GM19099 (cell line): Measurements from ENCODE around the gene CBX2.
A peak's percentile ranks its signal among the peaks of the same experiment; 100 is the strongest.

ENCODE experiments used
- POLR2A ChIP-seq: IDR thresholded peaks from 3 replicates; pipeline ENCODE4 v1.6.1; 2011; ENCODE audit warnings: low read depth; ENCODE audit not compliant: insufficient read length; ENCODE audit errors: extremely low read depth

The CBX2 gene

DNA sequence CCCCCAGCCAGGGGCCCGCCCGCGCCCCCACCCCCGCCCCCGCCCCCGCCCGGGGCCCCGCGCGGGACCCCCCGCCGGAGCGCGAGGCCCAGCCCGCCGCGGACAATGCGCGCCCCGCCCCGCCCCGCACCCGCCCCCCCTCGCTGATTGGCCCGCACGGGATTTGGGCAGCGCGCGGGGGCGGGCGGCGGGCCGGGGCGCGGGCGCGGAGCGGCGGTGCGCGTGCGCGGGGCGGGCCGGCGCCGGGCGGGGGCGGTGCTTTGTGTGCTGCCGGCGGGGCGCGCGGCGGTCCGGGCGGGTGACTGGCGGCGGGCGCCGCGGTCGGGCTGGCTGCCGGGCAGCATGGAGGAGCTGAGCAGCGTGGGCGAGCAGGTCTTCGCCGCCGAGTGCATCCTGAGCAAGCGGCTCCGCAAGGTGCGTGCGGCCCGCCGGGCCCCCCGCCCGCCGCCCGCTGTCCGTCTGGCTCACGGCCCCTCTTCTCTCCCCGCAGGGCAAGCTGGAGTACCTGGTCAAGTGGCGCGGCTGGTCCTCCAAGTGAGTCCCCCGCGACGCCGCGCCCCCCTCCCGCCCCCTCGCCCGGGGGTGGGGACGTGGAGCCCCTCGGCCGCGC lies at the start of gene CBX2:
TSS of gene CBX2 (plus strand) at position 255 of the 610 bp plus-strand sequence. CDS start at position 343, 88 bp downstream.
- no peak for TF ChIP-seq POLR2A

DNA sequence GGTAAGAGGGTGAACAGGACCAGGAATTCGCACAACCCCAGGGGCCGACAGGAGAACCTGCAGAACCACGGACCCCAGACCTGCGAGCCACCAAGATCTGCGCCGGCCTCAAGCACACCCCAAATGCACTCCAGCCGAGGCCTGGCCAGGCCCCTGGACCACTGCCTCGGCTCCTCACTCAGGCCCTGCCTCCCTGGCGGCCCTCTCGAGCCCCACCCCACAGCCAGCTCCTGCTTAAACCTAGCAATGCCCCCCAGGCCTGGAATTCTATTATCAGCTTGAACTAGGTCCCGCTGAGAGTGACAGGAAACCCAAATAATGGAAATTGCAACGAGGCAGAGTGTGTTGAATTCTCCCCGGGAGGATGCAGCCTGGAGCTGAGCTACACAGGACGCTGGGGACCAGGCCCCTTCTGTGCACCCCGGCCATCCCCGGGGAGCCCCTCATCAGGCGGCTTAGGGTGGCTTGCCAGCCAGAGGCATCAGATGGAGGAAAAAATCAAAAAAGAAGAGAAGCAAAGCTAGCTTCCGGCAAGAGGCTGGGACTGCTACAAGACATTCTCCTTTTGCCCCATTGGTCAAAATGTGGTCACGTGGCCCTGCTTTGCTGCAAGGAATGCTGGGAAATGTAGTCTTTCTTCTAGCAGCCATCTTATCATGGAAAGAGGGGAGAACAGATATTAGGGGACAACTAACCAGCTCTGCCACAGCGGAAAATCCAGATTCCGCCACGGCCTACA lies 49.6 kb upstream of the CBX2 start:
- peak; percentile 18 for TF ChIP-seq POLR2A

DNA sequence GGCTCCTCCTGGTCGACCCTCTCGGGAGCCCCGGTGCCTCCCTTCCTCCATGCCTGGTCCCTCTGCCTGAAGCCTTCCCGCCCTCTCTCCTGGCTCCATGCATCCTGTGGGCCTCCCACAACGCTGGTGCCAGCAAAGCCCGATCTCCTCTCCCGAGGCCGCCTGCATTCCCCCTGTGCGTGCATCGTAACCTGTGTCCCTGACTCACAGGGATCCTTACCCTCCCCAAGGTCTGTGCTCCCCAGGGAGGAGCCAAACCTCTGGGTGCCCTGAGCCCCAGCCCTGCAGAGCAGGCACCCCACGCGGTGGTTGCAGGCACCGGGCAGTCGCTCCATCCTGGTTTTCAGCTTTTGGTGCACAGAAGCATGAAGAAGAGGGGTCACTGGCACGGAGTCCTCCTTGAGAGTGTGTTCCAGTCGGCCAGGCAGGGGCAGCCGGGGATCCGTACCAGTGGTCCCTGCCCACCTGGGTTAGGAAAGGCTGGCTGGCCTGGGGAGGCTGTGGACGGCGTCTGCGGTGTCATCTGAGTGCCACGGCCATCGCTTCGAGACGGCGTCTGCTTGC lies 49.0 kb upstream of the CBX2 start:
- TF ChIP-seq POLR2A, result no peak

DNA sequence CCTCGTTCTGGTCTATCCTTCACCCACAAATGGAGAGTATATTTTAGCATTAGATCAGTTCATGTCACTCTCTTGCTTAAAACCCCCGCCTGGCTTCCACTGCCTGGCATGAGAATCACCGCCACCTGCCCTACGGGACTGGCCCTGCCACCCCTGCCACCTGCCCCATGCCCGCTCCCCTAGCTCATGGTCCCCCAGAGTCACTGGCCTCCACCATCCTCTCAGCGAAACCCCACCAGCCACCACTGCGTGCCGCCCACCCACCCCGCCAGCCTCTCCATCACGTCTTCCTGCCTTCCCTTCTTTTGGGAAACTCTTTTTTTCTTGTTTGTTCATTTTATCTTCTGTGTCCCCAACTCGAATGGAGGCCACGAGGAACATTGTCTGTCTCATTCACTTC lies 48.2 kb upstream of the CBX2 start:
- no peak for TF ChIP-seq POLR2A

DNA sequence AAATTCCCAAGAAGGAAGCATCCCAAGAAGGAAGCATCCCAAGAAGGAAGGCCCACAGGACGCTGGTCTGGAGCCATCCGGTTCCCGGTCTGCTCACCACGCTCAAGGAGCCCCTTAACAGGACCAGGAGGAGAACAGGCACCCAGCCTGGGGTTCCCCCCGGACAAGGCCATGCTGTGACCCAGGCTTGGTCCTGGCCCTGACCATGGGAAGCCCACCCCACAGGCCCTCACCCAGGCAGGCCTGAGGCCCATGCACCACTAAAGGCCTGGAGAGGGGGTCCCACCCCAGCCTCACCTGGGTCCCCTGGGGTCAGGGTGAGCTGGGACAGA lies 47.5 kb upstream of the CBX2 start:
- no peak for TF ChIP-seq POLR2A

DNA sequence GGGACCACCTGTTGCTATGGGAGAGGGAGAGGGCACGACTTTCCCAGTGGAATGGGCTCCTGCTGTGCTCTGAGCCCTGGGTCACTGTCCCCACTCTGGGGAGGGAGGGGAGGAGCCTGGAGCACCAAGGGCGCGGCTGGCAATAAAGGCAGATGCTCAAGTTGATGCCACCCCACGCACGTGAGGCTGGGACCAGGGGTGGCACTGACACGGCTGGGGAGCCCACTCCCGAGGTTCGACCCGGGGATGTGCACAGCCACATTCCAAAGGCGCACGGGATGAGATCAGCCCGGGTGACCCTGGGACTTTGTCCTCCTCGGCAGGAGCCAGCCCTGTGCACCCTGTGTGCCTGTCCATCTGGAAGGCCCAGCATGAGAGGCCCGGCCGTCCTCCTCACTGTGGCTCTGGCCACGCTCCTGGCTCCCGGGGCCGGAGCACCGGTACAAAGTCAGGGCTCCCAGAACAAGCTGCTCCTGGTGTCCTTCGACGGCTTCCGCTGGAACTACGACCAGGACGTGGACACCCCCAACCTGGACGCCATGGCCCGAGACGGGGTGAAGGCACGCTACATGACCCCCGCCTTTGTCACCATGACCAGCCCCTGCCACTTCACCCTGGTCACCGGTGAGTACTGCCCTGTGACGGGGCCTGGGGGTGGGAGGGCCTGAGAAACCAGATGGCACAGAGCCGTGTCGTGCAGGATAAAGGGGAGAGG lies 47.0 kb upstream of the CBX2 start, which contains the start of gene ENPP7:
TSS of gene ENPP7 (plus strand) at position 175 of the 715 bp plus-strand sequence. CDS start at position 372, 197 bp downstream.
- no peak for TF ChIP-seq POLR2A

DNA sequence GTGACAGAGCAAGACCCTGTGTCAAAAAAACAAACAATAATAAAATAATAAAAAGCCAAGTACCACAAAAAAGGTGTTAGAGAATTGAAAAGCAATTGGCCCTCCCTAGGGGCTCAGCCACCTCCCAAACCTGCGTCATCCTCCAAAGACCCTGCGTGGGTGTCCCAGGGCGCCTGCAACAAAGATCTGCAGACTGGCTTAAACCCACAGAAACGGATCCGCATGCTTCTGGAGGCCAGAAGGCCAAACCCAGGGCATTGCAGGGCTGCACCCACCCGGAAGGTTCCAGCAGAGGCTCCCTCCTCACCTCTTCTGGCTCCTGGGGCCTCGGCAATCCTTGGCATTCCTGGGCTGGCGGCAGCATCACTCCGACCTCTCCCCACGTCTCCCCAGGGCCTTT lies 45.7 kb upstream of the CBX2 start:
- no peak for TF ChIP-seq POLR2A

DNA sequence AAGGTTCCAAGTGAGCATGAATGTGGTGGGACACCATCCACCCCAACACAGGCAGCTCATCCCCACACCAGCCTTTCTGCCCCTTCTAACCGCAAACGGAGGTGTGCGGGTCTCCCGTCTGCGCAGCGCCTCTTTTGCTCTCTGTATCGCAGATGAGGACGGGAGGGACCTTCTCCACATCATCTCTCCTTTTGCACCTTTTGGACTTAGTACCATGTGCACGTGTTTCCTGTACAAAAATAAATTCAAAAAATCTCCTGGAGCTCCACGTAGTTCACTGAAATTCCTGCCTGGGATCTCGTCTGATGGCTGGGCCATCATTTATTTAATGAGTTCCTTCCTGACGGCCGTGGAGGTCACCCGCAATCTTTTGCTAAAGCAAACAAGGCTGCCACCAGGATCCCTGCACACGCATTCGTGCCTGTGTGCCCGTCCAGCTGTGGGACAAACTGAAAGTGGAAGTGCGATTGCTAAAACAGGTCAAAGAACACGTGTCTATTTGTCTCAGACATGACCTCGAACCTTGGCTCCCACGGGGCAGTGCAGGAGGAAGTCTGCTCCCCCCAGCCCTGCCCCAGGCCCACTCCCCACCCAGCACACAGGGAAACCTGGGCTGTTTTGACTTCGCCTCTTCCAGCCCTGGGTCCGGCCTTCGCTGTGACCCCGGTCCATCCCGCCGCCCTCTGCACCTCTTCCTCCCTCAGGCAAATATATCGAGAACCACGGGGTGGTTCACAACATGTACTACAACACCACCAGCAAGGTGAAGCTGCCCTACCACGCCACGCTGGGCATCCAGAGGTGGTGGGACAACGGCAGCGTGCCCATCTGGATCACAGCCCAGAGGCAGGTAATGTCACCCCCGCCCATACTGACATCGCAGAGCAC lies 44.9 kb upstream of the CBX2 start:
- TF ChIP-seq POLR2A, result no peak

DNA sequence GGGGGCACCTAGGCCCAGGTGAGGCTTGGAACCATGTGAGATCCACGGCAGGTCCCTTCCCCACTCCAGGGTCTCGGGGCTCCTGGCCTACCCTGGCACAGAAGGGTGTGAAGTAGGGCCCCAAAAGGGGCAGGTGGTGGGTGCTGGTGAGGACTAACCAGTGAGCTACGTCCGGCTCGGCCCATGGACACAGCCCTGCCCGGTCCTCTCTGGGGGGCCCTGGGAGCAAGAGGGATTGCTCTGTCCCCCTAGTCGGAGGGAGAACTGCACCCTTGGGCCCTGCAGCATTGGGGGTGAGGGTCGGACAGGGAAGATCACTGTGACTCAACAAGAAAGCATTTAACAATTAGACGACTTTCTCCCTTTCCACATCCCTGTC lies 44.3 kb upstream of the CBX2 start:
- TF ChIP-seq POLR2A, result no peak

DNA sequence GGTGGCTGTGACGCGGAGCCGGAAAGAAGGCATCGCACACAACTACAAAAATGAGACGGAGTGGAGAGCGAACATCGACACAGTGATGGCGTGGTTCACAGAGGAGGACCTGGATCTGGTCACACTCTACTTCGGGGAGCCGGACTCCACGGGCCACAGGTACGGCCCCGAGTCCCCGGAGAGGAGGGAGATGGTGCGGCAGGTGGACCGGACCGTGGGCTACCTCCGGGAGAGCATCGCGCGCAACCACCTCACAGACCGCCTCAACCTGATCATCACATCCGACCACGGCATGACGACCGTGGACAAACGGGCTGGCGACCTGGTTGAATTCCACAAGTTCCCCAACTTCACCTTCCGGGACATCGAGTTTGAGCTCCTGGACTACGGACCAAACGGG lies 42.9 kb upstream of the CBX2 start:
- no peak for TF ChIP-seq POLR2A

DNA sequence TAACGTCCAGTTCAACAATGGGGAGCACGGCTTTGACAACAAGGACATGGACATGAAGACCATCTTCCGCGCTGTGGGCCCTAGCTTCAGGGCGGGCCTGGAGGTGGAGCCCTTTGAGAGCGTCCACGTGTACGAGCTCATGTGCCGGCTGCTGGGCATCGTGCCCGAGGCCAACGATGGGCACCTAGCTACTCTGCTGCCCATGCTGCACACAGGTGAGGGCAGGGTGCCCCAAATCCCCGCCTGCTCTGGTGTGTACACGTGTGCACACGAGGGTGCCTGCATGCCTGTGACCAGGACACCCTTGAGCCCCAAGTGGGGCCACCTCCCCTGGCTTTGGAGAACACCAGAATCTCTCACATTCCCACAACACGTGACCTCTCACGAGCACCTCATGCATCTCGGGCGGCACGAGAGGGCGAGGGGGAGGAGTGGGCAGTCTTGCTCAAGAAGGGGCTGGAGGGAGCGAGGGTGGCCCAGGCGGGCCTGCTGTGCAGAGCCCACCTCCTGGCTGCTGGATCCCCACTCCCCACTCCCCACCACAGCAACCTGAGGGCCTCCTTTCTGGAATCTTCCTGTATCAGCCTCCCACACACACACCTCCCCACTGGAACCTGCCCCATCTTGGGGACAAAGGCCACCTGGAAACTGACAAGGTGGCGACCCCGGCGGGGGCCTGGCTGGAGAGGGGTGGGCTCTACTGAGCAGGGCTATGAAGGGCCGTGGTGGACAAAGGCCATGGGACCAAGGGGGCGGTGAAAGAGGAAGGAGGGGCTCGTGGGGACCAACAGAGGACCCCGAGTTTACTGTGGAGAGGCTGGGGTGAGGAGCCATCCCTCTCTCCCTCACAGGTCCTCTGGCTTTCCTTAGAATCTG lies 40.7 kb upstream of the CBX2 start:
- no peak for TF ChIP-seq POLR2A

DNA sequence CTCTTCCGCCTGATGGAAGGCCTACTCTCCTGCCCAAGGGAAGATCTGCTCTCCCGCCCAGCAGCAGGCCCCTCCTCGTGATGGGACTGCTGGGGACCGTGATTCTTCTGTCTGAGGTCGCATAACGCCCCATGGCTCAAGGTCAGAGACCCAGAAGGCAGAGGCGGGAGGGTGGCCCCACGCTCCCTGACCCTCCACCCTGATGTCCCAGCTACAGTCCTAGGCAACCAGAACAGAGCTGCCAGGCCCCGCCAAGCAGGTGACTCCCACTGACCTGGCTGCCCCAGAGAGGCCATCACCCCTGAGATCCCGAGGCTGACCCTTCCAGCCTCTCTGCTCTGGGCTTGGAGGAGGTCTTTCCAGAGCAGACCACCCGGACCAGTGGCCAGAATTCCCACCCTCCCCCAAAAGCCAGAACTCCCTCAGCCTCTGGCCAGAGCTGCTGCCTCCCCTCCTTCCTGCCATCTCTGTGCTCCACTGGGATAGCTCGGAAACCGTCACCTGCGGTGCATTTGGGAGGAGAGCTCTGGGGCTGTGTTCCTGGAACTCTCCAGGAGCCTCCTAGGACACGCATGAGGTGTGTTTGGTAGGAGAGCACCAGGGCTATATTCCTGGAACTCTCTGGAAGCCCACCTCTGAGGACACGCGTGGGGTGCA lies 39.9 kb upstream of the CBX2 start:
- TF ChIP-seq POLR2A, result no peak

DNA sequence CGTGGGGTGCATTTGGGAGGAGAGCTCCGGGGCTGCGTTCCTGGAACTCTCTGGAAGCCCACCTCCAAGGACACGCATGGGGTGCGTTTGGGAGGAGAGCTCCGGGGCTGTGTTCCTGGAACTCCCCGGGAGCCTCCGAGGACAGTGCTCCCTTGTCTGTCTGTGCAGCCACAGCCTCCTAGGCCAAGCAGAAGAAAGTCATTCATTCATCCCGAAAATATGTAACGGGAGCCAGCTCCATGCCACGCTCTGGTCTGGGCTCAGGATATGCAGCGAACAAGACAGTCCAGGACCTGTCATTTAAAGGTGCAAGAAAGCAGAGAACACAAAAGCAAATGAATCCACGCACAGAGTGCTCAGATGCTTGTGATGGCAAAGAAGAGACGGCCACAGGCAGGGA lies 39.3 kb upstream of the CBX2 start:
- no peak for TF ChIP-seq POLR2A
